OCI-LY3 (cell line): ENCODE data around the gene FSIP1.

ENCODE experiments used
- EZH2phosphoT487 ChIP-seq: fragments of 200-600 bp; shearing (Covaris generic); IDR thresholded peaks from 2 replicates; pipeline ENCODE4 v1.6.1; 2018; ENCODE audit warnings: antibody characterized with exemption, mixed run types, low read depth
- TF ChIP-seq, protein P1 (sequence below): fragments of 200-600, 300-600 bp; sonication (generic); IDR thresholded peaks from 2 replicates; pipeline ENCODE4 v1.5.1; 2014; ENCODE audit warnings: antibody characterized with exemption, low read length, low read depth

DNA sequence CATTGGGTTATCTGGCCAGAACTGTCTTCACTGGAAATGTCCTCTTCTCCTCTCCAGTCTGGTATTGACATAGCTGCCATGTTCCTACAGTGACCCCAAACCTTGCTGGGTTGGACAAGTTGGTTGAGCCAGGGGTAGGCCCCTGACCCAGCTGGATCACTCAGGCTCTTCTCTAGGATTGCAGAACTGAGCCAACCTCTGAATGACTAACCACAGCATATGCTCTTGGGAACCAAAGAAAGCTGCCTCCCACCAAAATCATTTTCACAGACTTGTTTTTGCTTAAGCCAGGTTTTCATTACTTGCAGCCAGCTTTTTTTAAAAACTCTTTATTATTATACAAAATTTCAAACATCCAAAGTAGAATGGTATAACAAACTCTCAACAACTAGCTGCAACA is 41.4 kb downstream of the FSIP1 start:
- TF ChIP-seq, protein P1, sequence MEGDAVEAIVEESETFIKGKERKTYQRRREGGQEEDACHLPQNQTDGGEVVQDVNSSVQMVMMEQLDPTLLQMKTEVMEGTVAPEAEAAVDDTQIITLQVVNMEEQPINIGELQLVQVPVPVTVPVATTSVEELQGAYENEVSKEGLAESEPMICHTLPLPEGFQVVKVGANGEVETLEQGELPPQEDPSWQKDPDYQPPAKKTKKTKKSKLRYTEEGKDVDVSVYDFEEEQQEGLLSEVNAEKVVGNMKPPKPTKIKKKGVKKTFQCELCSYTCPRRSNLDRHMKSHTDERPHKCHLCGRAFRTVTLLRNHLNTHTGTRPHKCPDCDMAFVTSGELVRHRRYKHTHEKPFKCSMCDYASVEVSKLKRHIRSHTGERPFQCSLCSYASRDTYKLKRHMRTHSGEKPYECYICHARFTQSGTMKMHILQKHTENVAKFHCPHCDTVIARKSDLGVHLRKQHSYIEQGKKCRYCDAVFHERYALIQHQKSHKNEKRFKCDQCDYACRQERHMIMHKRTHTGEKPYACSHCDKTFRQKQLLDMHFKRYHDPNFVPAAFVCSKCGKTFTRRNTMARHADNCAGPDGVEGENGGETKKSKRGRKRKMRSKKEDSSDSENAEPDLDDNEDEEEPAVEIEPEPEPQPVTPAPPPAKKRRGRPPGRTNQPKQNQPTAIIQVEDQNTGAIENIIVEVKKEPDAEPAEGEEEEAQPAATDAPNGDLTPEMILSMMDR = no peak
- no peak for TF ChIP-seq EZH2phosphoT487
